MV-4-11 (cell line): Measurements from ENCODE around the gene ARHGAP15.

Experiments
- DNase-seq: peaks from one replicate; lab custom pipeline; 2025; lab: John Stamatoyannopoulos, UW

Gene ARHGAP15

DNA sequence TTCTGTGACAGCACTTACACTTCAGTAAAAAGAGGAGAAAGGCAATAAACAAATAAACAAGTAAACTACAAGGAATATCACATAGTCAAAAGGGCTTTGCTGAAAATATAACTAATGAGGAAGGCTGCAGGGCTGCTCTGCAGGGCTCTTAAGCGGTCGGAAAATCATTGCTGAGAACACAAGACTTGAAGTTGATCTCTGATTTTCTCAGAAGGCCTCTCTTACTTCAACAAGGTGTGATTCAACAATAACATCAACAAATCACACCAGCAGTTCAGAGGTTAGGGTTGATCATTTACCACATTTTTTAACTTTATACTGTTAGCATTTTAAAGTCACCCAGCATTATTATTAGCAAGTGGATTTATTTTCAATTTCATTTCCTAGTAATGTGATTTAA, 215.6 kb downstream of the ARHGAP15 start:
- no peak for DNase-seq

GRCh38 chr2:143345887-143346787, 216.9 kb downstream of the ARHGAP15 start:
- DNase-seq: no peak

DNA sequence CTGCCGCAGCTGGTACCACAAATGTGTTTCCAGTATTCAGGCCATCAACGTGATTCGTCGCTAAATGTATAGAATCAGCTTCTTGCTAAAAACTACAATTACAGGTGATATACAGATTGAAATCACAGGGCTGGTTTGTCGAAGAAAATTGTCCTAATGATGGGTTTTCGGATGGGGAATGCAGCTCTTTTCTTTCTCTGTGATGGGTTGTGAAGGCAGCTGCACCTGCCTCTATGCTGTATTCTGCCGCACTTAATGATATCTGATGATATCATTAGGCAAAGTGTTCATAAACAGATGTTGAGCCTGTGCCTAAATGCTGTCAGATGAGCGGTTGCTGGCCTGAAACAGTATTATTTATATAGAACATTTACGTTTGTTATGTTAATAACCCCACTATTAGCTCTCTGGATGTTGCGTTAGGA, 218.1 kb downstream of the ARHGAP15 start:
- DNase-seq: no peak

- no peak for DNase-seq
Observed at GRCh38 chr2:143347901-143348414, 218.7 kb downstream of the ARHGAP15 start.

GRCh38 chr2:143354050-143354750, 225.0 kb downstream of the ARHGAP15 start:
- DNase-seq: no peak

DNA sequence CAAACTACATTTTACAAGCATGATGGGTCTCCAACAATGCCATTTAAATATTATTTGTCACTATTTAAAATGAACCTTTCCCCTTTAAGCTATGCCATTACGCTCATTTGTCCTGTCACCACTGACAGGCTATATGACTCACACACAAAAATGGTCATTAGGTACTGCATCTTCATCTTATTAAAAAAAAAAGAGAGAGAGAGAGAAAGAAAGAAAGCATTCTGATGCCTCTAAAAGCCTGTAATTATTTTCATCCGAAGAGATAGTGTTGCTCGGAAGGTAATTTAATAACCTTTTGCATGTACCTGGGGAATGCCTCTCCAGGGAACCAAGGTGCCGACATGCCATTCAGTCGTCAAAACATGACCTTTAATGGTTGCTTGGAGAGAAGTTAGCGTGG, 226.7 kb downstream of the ARHGAP15 start:
- DNase-seq: no peak

DNA sequence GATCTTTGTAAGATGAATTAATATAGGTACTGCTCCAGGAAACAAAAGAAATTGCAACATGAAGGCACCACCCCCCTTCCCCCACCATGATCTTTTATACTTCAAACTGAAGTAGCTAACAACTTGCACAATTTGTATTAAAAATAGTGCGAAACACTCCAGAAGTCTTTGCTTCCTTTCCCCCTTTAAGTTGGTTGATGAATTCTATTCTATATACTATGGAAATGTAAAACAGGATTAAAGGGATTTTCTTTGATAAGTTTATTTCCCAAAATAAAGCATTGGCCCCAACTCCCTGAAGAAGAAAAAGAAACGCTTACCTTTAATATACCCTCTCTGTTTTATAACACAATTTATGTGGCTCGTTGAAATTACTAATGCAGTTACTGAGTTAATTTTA, 227.1 kb downstream of the ARHGAP15 start:
- no peak for DNase-seq

DNA sequence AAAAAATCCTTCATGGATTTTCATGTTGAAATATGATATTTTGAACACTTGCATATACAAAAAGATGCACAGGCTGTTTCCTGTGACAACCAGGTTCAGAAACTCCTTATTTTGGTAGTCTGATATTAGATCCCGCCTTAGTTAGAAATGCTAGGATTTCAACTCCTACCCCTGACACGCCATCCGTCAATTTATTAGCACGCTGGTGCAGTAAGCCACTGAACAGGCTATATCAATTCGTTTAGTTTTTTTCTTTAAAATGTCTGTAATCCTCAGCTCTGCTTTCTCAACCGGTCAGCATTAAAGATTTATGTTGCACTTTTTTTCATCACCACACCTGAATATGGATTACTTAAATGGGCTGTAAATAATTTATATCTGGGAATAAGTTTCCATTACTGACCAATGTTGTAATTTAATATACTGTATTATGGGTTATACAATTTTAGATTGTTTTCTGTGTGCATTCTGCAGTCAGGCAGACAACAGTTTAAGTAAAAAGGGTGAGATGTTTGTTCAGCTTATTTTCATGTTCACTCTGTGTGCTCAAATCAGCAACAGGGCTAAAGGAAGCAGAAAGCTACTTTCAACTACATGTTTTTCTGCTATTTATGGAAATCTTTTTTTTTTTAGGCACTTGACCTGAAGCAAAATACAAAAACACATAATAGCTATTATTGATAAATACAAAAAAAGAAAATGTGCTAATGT, 227.7 kb downstream of the ARHGAP15 start:
- DNase-seq: no peak

- no peak for DNase-seq
Observed at GRCh38 chr2:143357966-143358365, 228.7 kb downstream of the ARHGAP15 start.

- no peak for DNase-seq
Observed at GRCh38 chr2:143361346-143361745, 232.1 kb downstream of the ARHGAP15 start.

- no peak for DNase-seq
Observed at GRCh38 chr2:143371616-143372015, 242.4 kb downstream of the ARHGAP15 start.

- no peak for DNase-seq
Observed at GRCh38 chr2:143375384-143375880, 246.2 kb downstream of the ARHGAP15 start.

DNA sequence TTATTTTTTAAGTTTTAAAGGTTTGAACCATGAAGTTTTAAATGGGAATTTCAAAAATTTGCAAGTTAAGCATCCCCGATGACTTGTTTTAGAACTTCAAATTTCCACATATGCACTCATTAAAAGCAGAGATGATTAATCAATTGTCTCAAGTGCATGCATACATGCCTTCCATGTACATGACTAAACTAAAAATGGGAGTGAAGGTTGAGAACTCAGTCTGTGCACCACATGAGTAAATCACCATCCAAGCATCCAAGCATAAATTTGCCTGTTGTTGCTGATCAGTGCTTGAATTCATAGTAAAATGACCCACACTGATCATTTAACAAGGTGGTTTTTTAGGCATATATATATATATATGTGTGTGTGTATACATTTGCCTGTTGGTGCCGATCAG, 249.8 kb downstream of the ARHGAP15 start:
- DNase-seq: no peak

GRCh38 chr2:143379955-143380354, 250.7 kb downstream of the ARHGAP15 start:
- DNase-seq: no peak

DNA sequence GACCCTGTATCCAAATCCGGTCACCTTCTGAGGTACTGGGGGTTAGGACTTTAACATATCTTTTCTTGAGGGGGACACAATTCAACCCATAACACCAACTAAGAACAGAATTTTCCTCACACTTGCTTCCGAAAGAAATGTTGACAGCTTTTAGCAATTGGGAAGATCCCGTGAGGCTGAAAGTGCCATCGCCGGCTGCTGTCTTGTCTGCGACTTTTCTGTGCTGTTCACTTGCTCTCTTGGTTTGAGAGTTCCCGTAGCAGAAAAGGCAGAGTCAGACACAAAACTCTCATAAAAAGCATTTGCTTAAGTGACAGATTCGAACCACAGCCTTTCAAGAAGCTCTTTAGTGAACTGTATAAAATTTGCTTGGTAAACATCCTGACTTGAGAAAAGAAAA, 253.4 kb downstream of the ARHGAP15 start:
- no peak for DNase-seq

DNA sequence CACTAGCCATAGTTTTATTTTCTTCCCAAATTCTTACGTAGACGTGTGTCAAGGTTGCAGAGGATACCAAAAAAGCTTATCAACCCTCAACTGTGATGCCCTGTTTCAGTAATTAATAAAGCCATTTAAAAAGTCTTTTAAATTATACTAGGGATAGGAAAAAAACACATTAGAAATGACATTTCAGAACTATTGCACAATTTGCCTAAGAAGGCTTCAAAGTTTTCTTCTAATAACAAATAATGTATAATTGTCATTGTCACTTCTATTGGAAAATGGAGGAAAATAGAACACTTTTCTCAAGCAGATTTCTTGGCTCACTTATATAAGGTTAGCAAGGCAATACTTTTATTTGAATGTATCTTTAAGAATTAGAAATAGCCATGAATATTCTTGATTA, 253.8 kb downstream of the ARHGAP15 start:
- DNase-seq: no peak

- DNase-seq: no peak
Observed at GRCh38 chr2:143384111-143384510, 254.9 kb downstream of the ARHGAP15 start.

DNA sequence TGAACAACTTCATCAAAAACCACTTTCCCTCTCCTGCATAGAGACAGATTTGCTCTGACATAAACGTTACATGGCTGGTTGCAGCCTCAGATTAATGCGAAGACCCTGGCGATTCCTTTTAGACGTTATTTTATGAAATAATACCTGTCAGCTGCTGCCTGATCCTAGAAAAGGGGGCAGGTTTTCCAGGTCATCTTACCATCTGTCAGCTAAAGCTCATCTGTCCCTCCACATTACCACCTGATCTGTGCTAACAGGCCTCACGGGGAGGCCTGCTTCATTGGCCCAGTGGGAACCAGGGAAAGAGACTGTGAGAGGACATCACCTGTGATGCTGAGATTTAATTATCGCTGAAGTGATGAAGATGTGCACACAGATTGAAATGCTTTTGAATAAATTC, 261.0 kb downstream of the ARHGAP15 start:
- DNase-seq: no peak

- DNase-seq: no peak
Observed at GRCh38 chr2:143392358-143392757, 263.1 kb downstream of the ARHGAP15 start.

DNA sequence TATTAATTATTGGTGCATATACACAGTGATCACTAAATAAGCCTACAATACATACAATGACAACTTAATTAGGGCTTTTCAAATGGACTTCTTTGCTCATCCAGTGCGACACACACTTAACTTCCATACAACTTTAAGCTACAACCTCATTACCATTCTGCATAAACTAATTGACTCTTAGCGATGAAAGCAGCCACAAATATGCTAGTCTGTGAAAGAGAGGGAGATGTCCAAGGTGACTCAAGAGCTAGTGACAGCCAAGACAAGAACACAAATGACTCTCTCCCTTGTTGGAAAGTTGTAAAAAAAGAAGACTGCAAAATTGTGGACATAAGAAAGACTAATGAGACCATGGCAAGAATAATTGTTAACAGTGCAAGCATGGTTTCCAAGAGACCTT, 264.8 kb downstream of the ARHGAP15 start:
- no peak for DNase-seq

DNA sequence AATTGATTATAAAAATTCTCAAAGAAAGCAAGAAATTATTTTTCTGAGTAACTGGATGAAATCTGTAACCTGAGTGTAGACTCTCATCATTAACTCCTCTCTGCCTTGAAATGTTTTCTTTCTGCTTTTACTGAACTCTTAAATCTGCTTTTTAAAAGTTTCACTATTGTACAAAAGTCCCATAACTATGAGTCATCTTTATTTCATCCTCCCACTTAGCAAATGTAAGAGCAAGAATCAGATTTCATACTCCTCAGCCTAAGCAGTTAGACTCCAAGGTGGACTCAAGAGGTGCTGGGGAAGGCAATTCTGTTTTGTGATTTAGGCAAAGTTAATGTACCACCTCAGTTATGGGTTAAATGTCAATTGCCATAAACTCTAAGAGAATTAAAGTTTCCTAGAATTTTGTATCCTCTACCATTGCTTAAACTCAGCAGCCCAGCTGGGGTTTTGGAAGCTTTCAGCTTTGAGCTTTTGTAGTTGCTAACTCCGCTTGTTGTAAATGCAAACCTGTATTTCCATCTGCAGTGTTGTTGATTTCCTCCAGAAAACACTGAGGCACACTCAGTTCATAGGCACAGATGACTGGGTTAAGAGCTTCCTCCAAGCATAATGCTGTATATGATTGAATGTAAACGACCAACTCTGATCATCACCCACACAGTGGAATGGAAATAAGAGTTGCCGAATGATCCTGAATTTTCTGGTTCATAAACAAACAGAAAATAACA, 268.8 kb downstream of the ARHGAP15 start:
- no peak for DNase-seq

GRCh38 chr2:143398781-143399180, 269.6 kb downstream of the ARHGAP15 start:
- DNase-seq: no peak
